SK-N-MC (cell line): Measurements from ENCODE around the gene AIF1L.

ENCODE experiments used
- EZH2 ChIP-seq: fragments of 200-600 bp; sonication (generic); IDR thresholded peaks from one replicate; pipeline ENCODE4 v1.6.1; 2017; ENCODE audit warnings: antibody characterized with exemption
- POLR2AphosphoS5 ChIP-seq: IDR thresholded peaks from 2 replicates; pipeline ENCODE4 v1.6.1; 2012; ENCODE audit warnings: mild to moderate bottlenecking, low read depth, low read length, borderline replicate concordance

GRCh38 chr9:131105952-131106351 lies 9.6 kb downstream of the AIF1L start:
- TF ChIP-seq EZH2 (no peak), POLR2AphosphoS5 (no peak)
